ENCODE measurements around the gene LDLRAP1. TPM values are rescaled to one million over a fixed set of nuclear protein-coding genes. Genes with fewer than 3 reads are reported as not detected.

The LDLRAP1 gene
- total RNA-seq, 1 donor: 18.5 TPM

GRCh38 chr1:25561421-25562100 lies 18.2 kb downstream of the LDLRAP1 start:
- Histone ChIP-seq H2AFZ (ENCODE audit: low read length) (no peak overlapping the region), H3K9me3 (ENCODE audit: low read depth, low read length) (no peaks in the 10 kb centered on the region), H3K4me3 (ENCODE audit: insufficient read depth, low read length) (no peak overlapping the region), H3K36me3 (ENCODE audit: insufficient read depth, low read length) (peaks cover 36% of the 10 kb centered on the region), H3K79me2 (ENCODE audit: insufficient read depth, low read length) (no peaks in the 10 kb centered on the region), H3K27ac (ENCODE audit: low read depth, low read length) (no peak overlapping the region), H4K20me1 (ENCODE audit: insufficient read depth, low read length) (peaks cover 21% of the 10 kb centered on the region), H3K27me3 (ENCODE audit: insufficient read depth, low read length) (no peaks in the 10 kb centered on the region), H3K4me2 (ENCODE audit: insufficient read depth, low read length) (no peak overlapping the region), H3K4me1 (ENCODE audit: insufficient read depth, low read length) (peaks cover 3% of the 10 kb centered on the region)
- no peak for DNase-seq (ENCODE audit: insufficient read length, low spot score, missing footprints)
- no peak for TF ChIP-seq CTCF (IDR thresholded peaks at IDR 0.05; ENCODE audit: extremely low read depth, low read depth, low read length)

GRCh38 chr1:25562101-25562927 lies 18.9 kb downstream of the LDLRAP1 start:
- Histone ChIP-seq H3K9me3 (ENCODE audit: low read depth, low read length) (no peaks in the 10 kb centered on the region), H3K36me3 (ENCODE audit: insufficient read depth, low read length) (peaks cover 36% of the 10 kb centered on the region)

GRCh38 chr1:25562928-25563283 lies 19.5 kb downstream of the LDLRAP1 start:
- Histone ChIP-seq H4K20me1 (ENCODE audit: insufficient read depth, low read length) (peaks cover 10% of the 10 kb centered on the region), H3K27ac (ENCODE audit: low read depth, low read length) (no peak overlapping the region), H3K79me2 (ENCODE audit: insufficient read depth, low read length) (no peaks in the 10 kb centered on the region), H3K4me1 (ENCODE audit: insufficient read depth, low read length) (peaks cover 7% of the 10 kb centered on the region), H3K36me3 (ENCODE audit: insufficient read depth, low read length) (peaks cover 35% of the 10 kb centered on the region), H3K4me2 (ENCODE audit: insufficient read depth, low read length) (no peak overlapping the region), H2AFZ (ENCODE audit: low read length) (no peak overlapping the region), H3K27me3 (ENCODE audit: insufficient read depth, low read length) (no peaks in the 10 kb centered on the region), H3K4me3 (ENCODE audit: insufficient read depth, low read length) (no peak overlapping the region), H3K9me3 (ENCODE audit: low read depth, low read length) (no peaks in the 10 kb centered on the region)
- TF ChIP-seq CTCF (IDR thresholded peaks at IDR 0.05; ENCODE audit: extremely low read depth, low read depth, low read length): no peak
- no peak for DNase-seq (ENCODE audit: insufficient read length, low spot score, missing footprints)

More at GRCh38 chr1:25562101-25562927, 18.9 kb downstream of the LDLRAP1 start:
- Histone ChIP-seq H3K27me3 (ENCODE audit: insufficient read depth, low read length) (no peaks in the 10 kb centered on the region), H4K20me1 (ENCODE audit: insufficient read depth, low read length) (peaks cover 15% of the 10 kb centered on the region), H2AFZ (ENCODE audit: low read length) (no peak overlapping the region), H3K79me2 (ENCODE audit: insufficient read depth, low read length) (no peaks in the 10 kb centered on the region), H3K4me2 (ENCODE audit: insufficient read depth, low read length) (no peak overlapping the region), H3K4me3 (ENCODE audit: insufficient read depth, low read length) (no peak overlapping the region), H3K4me1 (ENCODE audit: insufficient read depth, low read length) (peaks cover 2% of the 10 kb centered on the region), H3K27ac (ENCODE audit: low read depth, low read length) (no peak overlapping the region)
- no peak for TF ChIP-seq CTCF (IDR thresholded peaks at IDR 0.05; ENCODE audit: extremely low read depth, low read depth, low read length)
- no peak for DNase-seq (ENCODE audit: insufficient read length, low spot score, missing footprints)
